Skeletal muscle tissue (tissue), 4 donors: ENCODE measurements around the gene SEMA4D. TPM values are rescaled to one million over a fixed set of nuclear protein-coding genes. Genes with fewer than 3 reads are reported as not detected.

Experiments used
- H3K27ac ChIP-seq: one replicate; pipeline ENCODE4 v1.7.0; 2013; ENCODE audit warnings: mild to moderate bottlenecking, low read depth, low read length, inconsistent platforms
- H3K27me3 ChIP-seq, 3 donors: one replicate each; pipeline ENCODE4 v1.7.0; 2013; ENCODE audit warnings: low read length in 3 of 3; ENCODE audit not compliant: control insufficient read depth in 3 of 3, insufficient read depth in 3 of 3
- H3K36me3 ChIP-seq, 3 donors: one replicate each; pipeline ENCODE4 v1.7.0; 2013; ENCODE audit warnings: low read length in 3 of 3; ENCODE audit not compliant: control insufficient read depth in 3 of 3, insufficient read depth in 3 of 3
- H3K4me1 ChIP-seq, 3 donors: one replicate each; pipeline ENCODE4 v1.7.0; 2013; ENCODE audit warnings: low read length in 3 of 3, mild to moderate bottlenecking in 3 of 3; ENCODE audit not compliant: control insufficient read depth in 3 of 3, insufficient read depth in 3 of 3
- H3K4me3 ChIP-seq, 3 donors: one replicate each; pipeline ENCODE4 v1.7.0; 2013; ENCODE audit warnings: low read length in 3 of 3
- H3K9ac ChIP-seq, 3 donors: one replicate each; pipeline ENCODE4 v1.7.0; 2013; ENCODE audit warnings: low read length in 3 of 3, mild to moderate bottlenecking in 3 of 3, moderate library complexity in 2 of 3, low read depth in 1 of 3
- H3K9me3 ChIP-seq, 3 donors: one replicate each; pipeline ENCODE4 v1.7.0; 2013; ENCODE audit warnings: low read length in 3 of 3; ENCODE audit not compliant: control insufficient read depth in 3 of 3
- total RNA-seq: library from RNA; depleted of rRNA; stranded (reverse); fragments of >200 nt; gene quantifications from one replicate; pipeline ENCODE4 v1.2.3, GENCODE V29; 2014
- donor health status: Osteomylitis.

SEMA4D gene
- total RNA-seq, 1 donor from 2014 or later, result 14.6 TPM

DNA sequence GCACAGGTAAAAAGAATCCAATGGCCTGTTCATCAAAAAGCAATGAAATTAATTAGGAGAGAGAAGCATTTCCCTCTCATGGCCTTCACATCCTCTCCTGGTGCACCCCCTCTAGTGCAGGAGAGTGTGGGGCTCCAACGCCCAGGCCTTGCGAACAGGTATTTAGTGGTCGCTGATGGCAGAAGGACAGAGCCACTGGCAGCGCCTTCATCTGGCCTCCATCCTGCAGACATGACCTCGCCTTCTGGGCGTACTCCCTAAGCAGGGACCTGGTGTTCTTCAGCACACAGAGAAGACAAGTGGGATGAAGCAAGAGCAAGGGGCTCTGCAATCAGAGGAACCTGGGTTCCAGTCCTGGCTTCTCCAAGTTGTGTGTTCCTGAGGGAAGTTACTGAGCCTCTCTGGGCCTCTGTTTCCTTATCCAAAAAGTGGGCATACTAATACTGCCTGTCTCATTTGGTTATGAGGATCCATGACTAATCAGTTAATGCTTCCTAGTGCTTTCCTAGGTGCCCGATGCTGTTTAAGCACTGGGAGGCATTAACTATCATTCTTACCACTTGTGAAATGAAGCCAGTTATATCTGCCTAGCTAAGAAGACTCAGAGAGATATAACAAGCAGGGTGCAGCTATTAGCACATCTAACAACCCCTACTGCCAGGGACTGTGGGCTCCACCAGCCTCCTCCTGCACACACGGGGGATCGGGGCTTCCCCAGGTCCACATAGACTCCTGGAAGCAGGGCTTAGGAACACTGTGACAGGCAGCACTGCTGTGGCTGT is 77.3 kb downstream of the SEMA4D start:
- Histone ChIP-seq H3K4me3 (no peak overlapping the region), H3K27ac (no peak overlapping the region), H3K9me3 (no peaks in the 10 kb centered on the region), H3K36me3 (peaks cover 0 to 2% (median 0%) of the 10 kb centered on the region in 3 donors), H3K4me1 (peaks cover 7 to 27% (median 18%) of the 10 kb centered on the region in 3 donors), H3K9ac (no peak overlapping the region), H3K27me3 (no peaks in the 10 kb centered on the region)

DNA sequence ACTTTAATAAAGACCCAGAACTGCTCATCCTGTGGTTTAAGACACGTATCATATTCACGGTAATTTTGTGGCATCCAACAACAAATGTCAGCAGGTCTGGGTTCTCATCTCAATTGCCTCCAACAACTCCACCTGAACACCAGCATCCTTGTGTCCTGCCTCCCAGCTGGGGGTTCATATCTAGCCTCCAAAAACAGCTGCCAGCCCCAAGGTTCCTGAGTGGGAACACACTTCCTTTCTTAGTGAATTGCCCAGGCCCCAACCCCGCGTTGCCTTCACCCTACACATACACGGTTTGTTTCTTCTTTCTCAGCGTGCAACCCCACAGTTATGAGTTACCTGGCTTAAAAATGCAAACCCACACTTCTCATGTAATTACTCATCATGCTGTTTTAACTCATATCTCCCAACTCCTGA is 77.9 kb downstream of the SEMA4D start:
- no peaks in the 10 kb centered on the region for H3K9me3 ChIP-seq
- H3K27ac ChIP-seq, result no peak overlapping the region
- peaks cover 10 to 24% (median 24%) of the 10 kb centered on the region in 3 donors for H3K4me1 ChIP-seq
- no peak overlapping the region for H3K4me3 ChIP-seq
- peaks cover 0 to 2% (median 0%) of the 10 kb centered on the region in 3 donors for H3K36me3 ChIP-seq
- H3K9ac ChIP-seq, result no peak overlapping the region
- no peaks in the 10 kb centered on the region for H3K27me3 ChIP-seq

DNA sequence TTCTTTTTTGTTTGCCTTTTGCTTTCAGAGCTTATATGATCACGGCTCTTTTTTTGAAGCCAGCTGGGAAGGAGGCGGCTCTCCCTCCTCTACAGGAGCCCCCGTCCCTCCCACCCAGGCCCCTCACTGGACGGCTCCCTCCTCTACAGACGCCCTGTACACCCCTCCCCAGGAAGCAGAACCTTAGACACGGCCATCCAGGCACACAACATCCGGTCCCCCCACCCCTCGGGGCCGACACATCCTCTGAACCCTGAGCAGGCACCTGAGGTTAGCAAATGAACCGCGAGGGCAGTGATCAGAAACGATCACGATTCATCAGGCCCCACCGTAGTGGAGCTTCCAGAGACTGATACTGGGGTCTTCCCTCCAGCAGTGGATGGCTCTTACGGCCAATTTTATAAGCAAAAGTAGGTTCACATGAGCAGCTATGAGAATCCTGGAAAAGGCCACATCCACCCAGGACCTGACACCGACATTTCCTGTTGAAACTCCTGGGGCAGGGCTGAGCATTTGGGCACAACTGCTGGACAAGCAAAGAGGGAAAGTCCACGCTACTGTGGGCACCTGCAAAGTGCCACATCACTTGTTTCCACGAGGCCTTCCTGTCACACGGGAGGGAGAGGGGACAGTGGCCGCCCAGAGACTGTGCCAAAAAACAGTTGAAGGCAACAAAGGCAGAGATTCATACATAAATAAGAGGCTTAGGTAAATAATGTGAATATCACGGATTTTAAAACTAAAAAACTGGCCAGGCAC is 78.9 kb downstream of the SEMA4D start:
- H3K9me3 ChIP-seq, result no peaks in the 10 kb centered on the region
- H3K27ac ChIP-seq, result no peak overlapping the region
- no peaks in the 10 kb centered on the region for H3K27me3 ChIP-seq
- no peak overlapping the region for H3K4me3 ChIP-seq
- peak overlapping the region in 1 of 3 donors; percentile 16 for H3K9ac ChIP-seq
- peaks cover 0 to 2% (median 0%) of the 10 kb centered on the region in 3 donors for H3K36me3 ChIP-seq
- H3K4me1 ChIP-seq, result peaks cover 18 to 33% (median 30%) of the 10 kb centered on the region in 3 donors

- Histone ChIP-seq H3K4me1 (peaks cover 22 to 37% (median 34%) of the 10 kb centered on the region in 3 donors), H3K27me3 (no peaks in the 10 kb centered on the region), H3K9ac (peak overlapping the region in 2 of 3 donors; percentile 16 to 43), H3K36me3 (peaks cover 0 to 2% (median 1%) of the 10 kb centered on the region in 3 donors), H3K27ac (no peak overlapping the region), H3K9me3 (no peaks in the 10 kb centered on the region), H3K4me3 (no peak overlapping the region)
These were observed 79.5 kb downstream of the SEMA4D start for GRCh38 chr9:89418474-89418845.

DNA sequence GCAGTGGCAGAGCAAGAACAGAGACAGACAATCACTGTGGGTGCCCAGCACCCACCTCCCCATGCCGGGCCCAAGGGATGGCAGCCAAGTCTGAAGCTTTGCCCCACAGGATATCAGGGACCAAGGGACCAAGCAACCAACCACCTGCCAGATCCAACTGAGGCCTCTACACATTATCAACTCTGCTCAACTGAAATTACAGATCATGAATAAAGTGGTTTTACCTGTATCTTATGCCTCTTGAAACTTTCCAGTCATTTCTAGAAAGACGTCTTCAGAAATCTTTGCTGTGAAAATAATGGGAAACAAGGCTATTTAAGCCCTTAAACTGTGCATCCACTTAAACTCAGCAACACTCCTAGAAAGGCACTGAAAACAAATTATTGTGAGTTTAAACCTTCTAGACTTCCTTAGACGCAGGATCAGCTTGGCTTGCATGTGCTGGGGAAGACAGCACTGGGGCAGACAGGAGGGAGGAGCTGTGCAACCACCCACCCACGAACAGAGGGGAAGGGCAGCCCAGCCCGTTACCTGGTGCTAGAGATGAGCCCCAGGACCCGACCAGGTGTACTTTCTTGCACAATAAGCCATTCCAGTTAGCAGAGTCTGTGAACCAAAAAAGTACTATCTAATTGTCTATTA is 80.0 kb downstream of the SEMA4D start:
- H3K27ac ChIP-seq, result no peak overlapping the region
- no peaks in the 10 kb centered on the region for H3K27me3 ChIP-seq
- H3K4me1 ChIP-seq, result peaks cover 27 to 42% (median 39%) of the 10 kb centered on the region in 3 donors
- no peak overlapping the region for H3K4me3 ChIP-seq
- H3K9me3 ChIP-seq, result no peaks in the 10 kb centered on the region
- H3K36me3 ChIP-seq, result peaks cover 0 to 3% (median 2%) of the 10 kb centered on the region in 3 donors
- peak overlapping the region in 1 of 3 donors; percentile 43 for H3K9ac ChIP-seq

- peaks cover 45 to 71% (median 58%) of the 10 kb centered on the region in 3 donors for H3K4me1 ChIP-seq
- H3K9me3 ChIP-seq, result no peaks in the 10 kb centered on the region
- H3K27me3 ChIP-seq, result no peaks in the 10 kb centered on the region
- H3K9ac ChIP-seq, result peak overlapping the region in 2 of 3 donors; percentile 57
- peak overlapping the region; percentile 66 for H3K27ac ChIP-seq
- H3K4me3 ChIP-seq, result no peak overlapping the region
- H3K36me3 ChIP-seq, result peaks cover 0 to 3% (median 2%) of the 10 kb centered on the region in 3 donors
These were observed 83.1 kb downstream of the SEMA4D start for GRCh38 chr9:89414670-89415324.

DNA sequence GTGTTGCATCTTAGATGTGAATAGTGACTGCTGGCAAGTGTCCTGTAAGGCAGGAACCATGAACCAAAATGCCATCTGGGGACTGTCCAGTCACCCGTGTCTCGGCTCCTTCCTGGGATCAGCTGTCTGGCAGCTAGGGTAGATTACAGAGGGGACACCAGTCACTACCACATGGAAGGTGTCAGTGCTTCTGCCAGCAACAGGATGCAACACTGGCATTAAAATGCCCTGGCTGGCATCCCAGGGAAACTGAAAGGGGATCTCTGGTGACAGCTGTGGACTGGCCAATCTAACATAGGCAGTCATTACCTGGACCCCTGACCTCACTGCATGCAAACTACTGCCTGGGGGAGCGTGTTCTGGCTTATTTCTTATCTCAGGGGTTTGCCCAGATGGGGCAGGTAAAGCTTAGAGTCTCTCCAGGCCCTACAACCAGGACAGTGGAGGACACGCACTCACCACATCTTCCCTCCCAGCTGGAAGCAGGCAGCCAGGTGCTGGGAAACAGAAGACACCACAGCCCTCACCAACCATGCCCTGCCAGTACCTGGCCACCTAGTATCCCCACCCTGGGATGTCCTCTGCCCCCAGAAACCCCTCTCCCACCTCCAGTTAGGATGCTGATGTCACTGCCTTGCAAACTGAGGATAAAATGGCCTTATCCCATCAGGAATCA is 83.8 kb downstream of the SEMA4D start:
- peak overlapping the region; percentile 66 for H3K27ac ChIP-seq
- H3K9me3 ChIP-seq, result no peaks in the 10 kb centered on the region
- peaks cover 48 to 76% (median 65%) of the 10 kb centered on the region in 3 donors for H3K4me1 ChIP-seq
- H3K27me3 ChIP-seq, result no peaks in the 10 kb centered on the region
- H3K9ac ChIP-seq, result peak overlapping the region in 2 of 3 donors; percentile 57
- H3K4me3 ChIP-seq, result peak overlapping the region in 2 of 3 donors; percentile 6 to 29
- H3K36me3 ChIP-seq, result peaks cover 0 to 3% (median 2%) of the 10 kb centered on the region in 3 donors

GRCh38 chr9:89412951-89413350 is 85.0 kb downstream of the SEMA4D start:
- no peaks in the 10 kb centered on the region for H3K9me3 ChIP-seq
- H3K9ac ChIP-seq, result peak overlapping the region in 1 of 3 donors; percentile 8
- H3K4me3 ChIP-seq, result no peak overlapping the region
- peaks cover 0 to 3% (median 2%) of the 10 kb centered on the region in 3 donors for H3K36me3 ChIP-seq
- no peak overlapping the region for H3K27ac ChIP-seq
- H3K4me1 ChIP-seq, result peaks cover 41 to 78% (median 72%) of the 10 kb centered on the region in 3 donors
- no peaks in the 10 kb centered on the region for H3K27me3 ChIP-seq

GRCh38 chr9:89412541-89412940 is 85.4 kb downstream of the SEMA4D start:
- Histone ChIP-seq H3K4me1 (peaks cover 41 to 76% (median 68%) of the 10 kb centered on the region in 3 donors), H3K9ac (peak overlapping the region in 1 of 3 donors; percentile 8), H3K27me3 (no peaks in the 10 kb centered on the region), H3K27ac (no peak overlapping the region), H3K9me3 (no peaks in the 10 kb centered on the region), H3K36me3 (peaks cover 0 to 3% (median 2%) of the 10 kb centered on the region in 3 donors), H3K4me3 (no peak overlapping the region)
